GM19099 (cell line): ENCODE results near the gene ZMYM1.

ENCODE experiments used
- POLR2A ChIP-seq: IDR thresholded peaks from 3 replicates; pipeline ENCODE4 v1.6.1; 2011; ENCODE audit warnings: low read depth; ENCODE audit not compliant: insufficient read length; ENCODE audit errors: extremely low read depth

The ZMYM1 gene

GRCh38 chr1:35143737-35144508 is 64.7 kb downstream of the ZMYM1 start:
- no peak for TF ChIP-seq POLR2A

DNA sequence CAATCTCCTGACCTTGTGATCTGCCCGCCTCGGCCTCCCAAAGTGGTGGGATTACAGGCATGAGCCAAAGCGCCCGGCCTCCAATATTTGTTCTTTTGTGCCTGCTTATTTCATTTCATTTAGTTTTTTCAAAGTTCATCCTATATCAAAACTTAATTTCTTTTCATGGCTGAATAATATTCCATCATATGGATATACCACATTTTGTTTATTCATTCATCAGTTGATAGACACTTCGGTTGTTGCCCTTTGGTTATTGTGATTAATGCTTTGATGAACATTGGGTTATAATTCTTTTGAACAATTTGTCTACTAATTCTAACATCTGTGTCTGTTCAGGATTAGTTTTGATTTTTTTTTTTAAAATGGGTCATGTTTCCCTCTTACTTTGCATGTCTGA is 72.0 kb downstream of the ZMYM1 start:
- no peak for TF ChIP-seq POLR2A

GRCh38 chr1:35164893-35165292 is 85.7 kb downstream of the ZMYM1 start:
- TF ChIP-seq POLR2A: no peak
